Measurements from ENCODE around the gene LMF1. TPM values are rescaled to one million over a fixed set of nuclear protein-coding genes. Genes with fewer than 3 reads are reported as not detected.

LMF1 gene
- total RNA-seq, 1 donor from 2014 or later = 19.0 TPM

GRCh38 chr16:1006781-1007180, 36.0 kb upstream of the LMF1 start:
- Histone ChIP-seq H3K27me3 (peaks cover 9% of the 10 kb centered on the region), H3K27ac (no peak overlapping the region), H3K36me3 (no peaks in the 10 kb centered on the region), H3K4me3 (no peak overlapping the region), H3K4me1 (no peaks in the 10 kb centered on the region), H3K9me3 (no peaks in the 10 kb centered on the region)
- intact Hi-C loops (cut with DNase I) = no loop called here
- no peak for DNase-seq
- TF ChIP-seq CTCF (IDR thresholded peaks at IDR 0.05) = no peak
- ATAC-seq = no peak

GRCh38 chr16:1005286-1005685, 34.5 kb upstream of the LMF1 start:
- intact Hi-C loops (cut with DNase I) = no loop called here
- no peak for ATAC-seq
- H3K36me3 ChIP-seq = no peaks in the 10 kb centered on the region
- H3K9me3 ChIP-seq = no peaks in the 10 kb centered on the region
- TF ChIP-seq CTCF (IDR thresholded peaks at IDR 0.05) = no peak
- H3K4me1 ChIP-seq = no peaks in the 10 kb centered on the region
- H3K27me3 ChIP-seq = peaks cover 9% of the 10 kb centered on the region
- no peak overlapping the region for H3K27ac ChIP-seq
- DNase-seq = no peak
- H3K4me3 ChIP-seq = no peak overlapping the region

- TF ChIP-seq CTCF (IDR thresholded peaks at IDR 0.05) = no peak
- ATAC-seq (no peak), DNase-seq (no peak)
- Histone ChIP-seq H3K36me3 (no peaks in the 10 kb centered on the region), H3K9me3 (no peaks in the 10 kb centered on the region), H3K4me1 (no peaks in the 10 kb centered on the region), H3K27ac (no peak overlapping the region), H3K27me3 (peaks cover 9% of the 10 kb centered on the region), H3K4me3 (no peak overlapping the region)
- intact Hi-C loops (cut with DNase I) = no loop called here
Measured at GRCh38 chr16:1003391-1004347, 32.9 kb upstream of the LMF1 start.

GRCh38 chr16:1002399-1003166, 31.8 kb upstream of the LMF1 start:
- DNase-seq = no peak
- Histone ChIP-seq H3K36me3 (no peaks in the 10 kb centered on the region), H3K4me3 (no peak overlapping the region), H3K27ac (no peak overlapping the region), H3K9me3 (no peaks in the 10 kb centered on the region), H3K27me3 (peaks cover 2% of the 10 kb centered on the region), H3K4me1 (no peaks in the 10 kb centered on the region)
- ATAC-seq = no peak
- intact Hi-C loops (cut with DNase I) = no loop called here
- no peak for TF ChIP-seq CTCF (IDR thresholded peaks at IDR 0.05)

GRCh38 chr16:1001096-1001495, 30.3 kb upstream of the LMF1 start:
- H3K9me3 ChIP-seq = no peaks in the 10 kb centered on the region
- intact Hi-C loops (cut with DNase I) = no loop called here
- ATAC-seq = no peak
- no peak for TF ChIP-seq CTCF (IDR thresholded peaks at IDR 0.05)
- peaks cover 6% of the 10 kb centered on the region for H3K27me3 ChIP-seq
- H3K4me1 ChIP-seq = peaks cover 4% of the 10 kb centered on the region
- no peaks in the 10 kb centered on the region for H3K36me3 ChIP-seq
- H3K4me3 ChIP-seq = no peak overlapping the region
- no peak overlapping the region for H3K27ac ChIP-seq
- DNase-seq = no peak

Data from upper lobe of right lung (tissue), 1 donor.